Measurements from ENCODE around the gene DDX27.

Gene DDX27

GRCh38 chr20:49283703-49284625 lies 64.7 kb downstream of the DDX27 start:
- DNase-seq (ENCODE audit: extremely low spot score): no peak
- POLR2A ChIA-PET: interaction anchor here (0.6 to 1.1 kb wide), 5 partner anchors 11 to 708 kb away, joined by 3 to 5 read pairs (median 3); no protein-coding TSS in a partner anchor
- TF ChIP-seq, protein P1, sequence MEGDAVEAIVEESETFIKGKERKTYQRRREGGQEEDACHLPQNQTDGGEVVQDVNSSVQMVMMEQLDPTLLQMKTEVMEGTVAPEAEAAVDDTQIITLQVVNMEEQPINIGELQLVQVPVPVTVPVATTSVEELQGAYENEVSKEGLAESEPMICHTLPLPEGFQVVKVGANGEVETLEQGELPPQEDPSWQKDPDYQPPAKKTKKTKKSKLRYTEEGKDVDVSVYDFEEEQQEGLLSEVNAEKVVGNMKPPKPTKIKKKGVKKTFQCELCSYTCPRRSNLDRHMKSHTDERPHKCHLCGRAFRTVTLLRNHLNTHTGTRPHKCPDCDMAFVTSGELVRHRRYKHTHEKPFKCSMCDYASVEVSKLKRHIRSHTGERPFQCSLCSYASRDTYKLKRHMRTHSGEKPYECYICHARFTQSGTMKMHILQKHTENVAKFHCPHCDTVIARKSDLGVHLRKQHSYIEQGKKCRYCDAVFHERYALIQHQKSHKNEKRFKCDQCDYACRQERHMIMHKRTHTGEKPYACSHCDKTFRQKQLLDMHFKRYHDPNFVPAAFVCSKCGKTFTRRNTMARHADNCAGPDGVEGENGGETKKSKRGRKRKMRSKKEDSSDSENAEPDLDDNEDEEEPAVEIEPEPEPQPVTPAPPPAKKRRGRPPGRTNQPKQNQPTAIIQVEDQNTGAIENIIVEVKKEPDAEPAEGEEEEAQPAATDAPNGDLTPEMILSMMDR (IDR thresholded peaks at IDR 0.05; ENCODE audit: control extremely low read depth, extremely low read depth, low read depth, missing control alignments): no peak
- CTCF ChIA-PET: no interaction called here

DNA sequence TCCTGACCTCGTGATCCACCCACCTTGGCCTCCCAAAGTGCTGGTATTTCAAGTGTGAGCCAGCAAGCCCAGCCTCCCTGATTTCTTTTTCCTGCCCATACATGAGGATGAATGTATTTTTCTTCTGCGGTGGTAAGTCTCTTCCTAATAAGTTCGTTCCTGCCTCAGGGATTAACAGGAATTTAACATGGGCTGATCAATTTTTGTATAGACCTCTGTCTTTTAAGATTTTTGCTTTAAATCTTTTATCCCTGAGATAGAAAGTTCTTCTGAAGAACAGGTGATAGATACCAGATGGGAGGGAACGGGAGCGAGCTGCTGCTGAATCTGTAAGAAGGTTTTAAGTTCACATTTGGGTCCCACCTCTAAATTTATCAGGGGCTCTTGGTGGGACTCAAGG lies 65.6 kb downstream of the DDX27 start:
- TF ChIP-seq, protein P1 (IDR thresholded peaks at IDR 0.05; ENCODE audit: control extremely low read depth, extremely low read depth, low read depth, missing control alignments): no peak
- ChIA-PET CTCF (no interaction called here), POLR2A (interaction anchor here (0.6 to 1.0 kb wide), 2 partner anchors 12 to 707 kb away, joined by 3 to 5 read pairs; no protein-coding TSS in a partner anchor)
- no peak for DNase-seq (ENCODE audit: extremely low spot score)

- TF ChIP-seq, protein P1 (IDR thresholded peaks at IDR 0.05; ENCODE audit: control extremely low read depth, extremely low read depth, low read depth, missing control alignments): no peak
- CTCF ChIA-PET: no interaction called here
- DNase-seq (ENCODE audit: extremely low spot score): no peak
- POLR2A ChIA-PET: no interaction called here
Measured at GRCh38 chr20:49285233-49285668, 66.0 kb downstream of the DDX27 start.

GRCh38 chr20:49285813-49286494 lies 66.7 kb downstream of the DDX27 start:
- ChIA-PET POLR2A (no interaction called here), CTCF (no interaction called here)
- TF ChIP-seq, protein P1 (IDR thresholded peaks at IDR 0.05; ENCODE audit: control extremely low read depth, extremely low read depth, low read depth, missing control alignments): no peak
- no peak for DNase-seq (ENCODE audit: extremely low spot score)

GRCh38 chr20:49286689-49287551 lies 67.7 kb downstream of the DDX27 start:
- TF ChIP-seq, protein P1 (IDR thresholded peaks at IDR 0.05; ENCODE audit: control extremely low read depth, extremely low read depth, low read depth, missing control alignments): no peak
- ChIA-PET POLR2A (interaction anchor here (1.1 kb wide), 1 partner anchor 9 kb away, joined by 3 read pairs; the partner anchor contains the start of gene ZNFX1), CTCF (interaction anchor here (1.2 kb wide), 1 partner anchor 31 kb away, joined by 3 read pairs; no protein-coding TSS in a partner anchor)
- no peak for DNase-seq (ENCODE audit: extremely low spot score)

Measured in GM10248 (cell line).